C4-2B (cell line): ENCODE data around the gene TECPR2.

Experiments
- ZFX ChIP-seq: fragments of 450-650 bp; IDR thresholded peaks from 2 replicates; pipeline ENCODE4 v1.6.1; 2017
- TF ChIP-seq, protein P1 (sequence below): fragments of 450-650 bp; conservative IDR thresholded peaks from 2 replicates; pipeline ENCODE4 v1.5.1; 2017; ENCODE audit warnings: mild to moderate bottlenecking

GRCh38 chr14:102426796-102427195 is 64.1 kb downstream of the TECPR2 start:
- TF ChIP-seq, protein P1, sequence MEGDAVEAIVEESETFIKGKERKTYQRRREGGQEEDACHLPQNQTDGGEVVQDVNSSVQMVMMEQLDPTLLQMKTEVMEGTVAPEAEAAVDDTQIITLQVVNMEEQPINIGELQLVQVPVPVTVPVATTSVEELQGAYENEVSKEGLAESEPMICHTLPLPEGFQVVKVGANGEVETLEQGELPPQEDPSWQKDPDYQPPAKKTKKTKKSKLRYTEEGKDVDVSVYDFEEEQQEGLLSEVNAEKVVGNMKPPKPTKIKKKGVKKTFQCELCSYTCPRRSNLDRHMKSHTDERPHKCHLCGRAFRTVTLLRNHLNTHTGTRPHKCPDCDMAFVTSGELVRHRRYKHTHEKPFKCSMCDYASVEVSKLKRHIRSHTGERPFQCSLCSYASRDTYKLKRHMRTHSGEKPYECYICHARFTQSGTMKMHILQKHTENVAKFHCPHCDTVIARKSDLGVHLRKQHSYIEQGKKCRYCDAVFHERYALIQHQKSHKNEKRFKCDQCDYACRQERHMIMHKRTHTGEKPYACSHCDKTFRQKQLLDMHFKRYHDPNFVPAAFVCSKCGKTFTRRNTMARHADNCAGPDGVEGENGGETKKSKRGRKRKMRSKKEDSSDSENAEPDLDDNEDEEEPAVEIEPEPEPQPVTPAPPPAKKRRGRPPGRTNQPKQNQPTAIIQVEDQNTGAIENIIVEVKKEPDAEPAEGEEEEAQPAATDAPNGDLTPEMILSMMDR, result no peak
- TF ChIP-seq ZFX, result no peak
